T follicular helper cell (primary cell): Measurements from ENCODE around the gene GABBR1.
A peak's percentile ranks its signal among the peaks of the same experiment; 100 is the strongest.
"Not testable (repeated sequence)": the region's sequence is repeated elsewhere in the genome, so short reads cannot be mapped to it uniquely, and the experiment has no call there.

Source experiments
- DNase-seq: peaks from one replicate; pipeline ENCODE4 v3.0.0-alpha.2; 2020; ENCODE audit warnings: low read depth
- total RNA-seq, 2 experiments: gene quantifications; one replicate each; lab custom pipeline; 2026; lab: John Stamatoyannopoulos, UW

Gene GABBR1
- 5.0 to 31.9 reads per million in 2 experiments for total RNA-seq

DNA sequence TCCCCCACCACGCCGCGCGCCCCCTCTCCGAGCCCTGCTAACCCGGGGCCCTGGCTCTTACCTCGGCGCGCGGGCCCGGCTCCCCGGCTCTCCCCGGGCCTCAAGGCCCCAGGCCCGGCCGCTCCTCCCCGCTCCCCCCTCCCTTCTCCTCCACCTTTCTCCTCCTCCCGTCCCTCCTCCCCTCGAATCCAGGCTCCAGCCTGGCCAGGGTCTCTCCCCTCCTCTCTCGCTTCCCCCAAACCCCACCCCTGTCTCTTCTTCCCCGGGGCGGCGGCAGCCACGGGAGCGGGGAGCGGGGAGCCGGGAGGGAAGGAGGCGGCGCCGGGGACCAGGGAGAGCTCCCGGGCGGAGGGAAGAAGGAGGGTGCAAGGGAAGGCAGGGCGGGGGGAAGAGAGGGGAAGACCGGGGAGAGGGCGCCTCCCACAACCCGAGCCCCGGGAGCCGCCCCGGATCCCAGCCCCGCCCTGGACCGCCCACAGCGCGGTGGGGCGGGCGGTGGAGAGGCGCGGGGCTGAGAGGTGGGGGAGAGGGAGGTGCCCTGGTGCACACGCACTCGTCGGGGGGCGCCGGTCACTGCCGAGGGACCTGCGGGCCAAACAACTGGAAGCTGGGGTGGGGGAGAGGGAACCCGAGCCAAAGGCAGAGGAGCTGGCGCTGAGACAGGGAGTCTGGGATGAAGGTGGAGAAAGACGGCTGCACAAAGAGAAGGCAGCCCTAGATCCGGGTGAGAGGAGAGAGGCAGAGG, at the start of gene GABBR1:
TSS of gene GABBR1 (minus strand) at position 395 of the 745 bp plus-strand sequence. CDS start 798 bp downstream, outside the sequence.
- DNase-seq, result peak; percentile 64

DNA sequence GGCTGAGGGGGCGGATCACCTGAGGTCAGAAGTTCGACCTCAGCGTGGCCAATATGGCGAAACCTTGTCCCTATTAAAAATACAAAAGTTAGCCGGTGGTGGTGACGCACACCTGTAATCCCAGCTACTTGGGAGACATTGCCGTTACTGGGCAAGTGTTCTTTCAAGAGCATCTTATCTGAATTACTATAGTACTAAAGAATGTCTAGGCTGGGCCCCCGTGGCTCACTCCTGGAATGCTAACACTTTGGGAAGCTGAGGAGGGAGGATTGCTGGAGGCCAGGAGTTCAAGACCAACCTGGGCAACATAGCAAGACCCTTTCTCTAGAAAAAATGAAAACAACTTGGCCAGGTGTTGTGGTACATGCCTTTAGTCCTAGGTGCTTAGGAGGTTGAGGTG, 48.8 kb upstream of the GABBR1 start:
- DNase-seq, result no peak

DNA sequence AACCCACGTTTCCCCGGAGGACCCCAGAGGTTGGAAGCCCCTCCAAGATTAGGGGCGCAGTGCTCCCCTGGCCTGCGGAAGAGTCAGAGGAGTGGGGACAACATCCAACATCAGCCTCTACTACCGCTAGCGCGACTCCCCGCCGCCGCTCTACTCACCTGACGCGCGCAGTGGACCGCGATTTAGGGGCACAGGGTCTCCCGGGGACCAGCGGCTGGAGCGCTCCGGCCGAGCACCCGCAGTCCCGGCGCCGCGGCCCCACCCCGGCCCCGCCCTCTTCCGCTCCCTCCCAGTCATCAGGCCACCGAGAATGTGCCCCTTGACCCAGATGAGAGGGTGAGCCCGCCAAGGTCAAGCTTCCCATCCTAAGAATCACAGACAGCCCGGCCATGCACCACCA, 47.9 kb upstream of the GABBR1 start, which contains the start of gene ZFP57:
TSS of gene ZFP57 (minus strand) at position 249 of the 400 bp plus-strand sequence. CDS start 4,149 bp downstream, outside the sequence.
- no peak for DNase-seq

DNA sequence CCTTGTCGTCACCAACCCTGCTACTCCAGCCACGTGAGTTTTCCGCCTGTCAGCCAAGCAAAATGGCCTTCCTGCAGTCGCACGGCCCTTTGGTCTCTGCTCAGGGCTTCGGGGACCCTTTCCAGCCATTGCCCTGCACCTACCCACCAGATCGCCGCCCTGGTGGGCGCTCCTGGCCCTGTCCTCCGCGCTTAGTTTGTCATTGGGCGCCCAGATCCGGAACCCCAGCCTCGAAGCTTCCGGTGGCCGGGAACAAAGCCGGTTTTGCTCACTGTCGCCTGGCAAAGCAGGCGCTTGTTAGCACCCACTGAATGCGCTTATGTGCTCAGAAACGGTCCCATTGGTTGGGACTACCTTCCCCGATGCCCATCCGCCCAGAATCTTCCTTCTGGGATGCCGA, 47.4 kb upstream of the GABBR1 start:
- no peak for DNase-seq

DNA sequence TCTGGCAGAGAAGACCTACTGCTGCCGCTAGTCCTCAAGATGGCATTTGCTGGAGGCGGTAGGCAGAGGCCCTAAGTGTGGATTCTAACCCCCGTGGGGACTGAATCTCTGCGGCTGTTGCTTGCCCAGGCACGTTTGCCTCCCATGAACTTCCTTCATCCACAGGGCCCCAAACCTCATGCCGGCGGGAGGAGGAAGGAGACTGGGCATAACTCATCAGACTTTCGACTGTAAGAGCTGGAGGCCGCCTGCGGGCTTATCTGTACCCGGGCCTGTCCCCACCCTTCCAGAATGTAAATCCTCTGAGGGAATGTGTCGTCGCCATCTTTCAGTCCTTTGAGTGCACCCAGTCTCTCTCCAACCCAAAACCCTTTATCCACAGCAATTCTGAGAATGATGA, 47.0 kb upstream of the GABBR1 start:
- no peak for DNase-seq

DNA sequence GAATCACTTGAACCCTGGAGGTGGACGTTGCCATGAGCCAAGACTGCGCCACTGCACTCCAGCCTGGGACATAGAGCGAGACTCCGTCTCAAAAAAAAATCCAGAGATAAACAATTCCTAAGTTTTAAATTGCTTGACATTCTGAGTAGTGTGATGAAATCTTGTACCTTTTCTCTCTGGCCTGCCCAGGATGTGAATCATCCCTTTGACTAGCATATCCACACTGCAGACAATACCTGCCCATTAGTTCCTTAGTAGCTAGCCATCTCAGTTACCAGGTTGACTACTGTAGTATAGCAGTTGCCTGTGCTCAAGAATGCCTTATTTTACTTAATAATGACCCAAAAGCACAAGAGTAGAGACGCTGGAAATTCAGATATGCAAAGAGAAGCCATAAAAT, 45.1 kb upstream of the GABBR1 start:
- DNase-seq, result no peak

DNA sequence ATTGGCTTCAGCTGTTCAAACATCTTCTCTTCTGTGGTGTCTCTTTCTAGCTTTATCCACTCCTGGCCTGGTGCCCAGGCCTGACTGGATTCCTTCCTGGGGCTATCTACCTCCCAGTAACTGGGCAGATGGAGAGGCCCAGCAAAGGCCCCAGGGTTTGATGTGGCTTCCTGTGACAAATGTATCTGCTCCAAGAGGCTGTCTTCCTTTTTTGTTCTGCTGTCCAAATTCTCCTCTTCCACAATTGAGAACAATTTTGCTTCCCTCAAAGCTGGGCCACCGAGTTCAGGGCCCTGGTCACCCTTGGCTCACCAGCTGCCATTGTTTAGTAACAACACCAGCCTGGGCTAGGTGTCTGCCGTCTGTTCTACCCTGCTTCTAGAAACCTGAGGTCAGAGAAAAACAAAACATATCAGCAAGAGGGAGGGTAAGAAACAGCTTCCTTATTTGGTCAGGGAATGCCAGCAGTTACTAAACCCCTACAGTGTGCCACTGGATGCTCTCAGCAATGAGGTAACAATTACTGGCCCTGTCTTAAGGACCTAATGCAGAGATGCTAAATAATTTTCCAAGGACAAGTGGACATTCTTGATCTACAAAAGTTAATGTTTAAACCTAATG, 44.1 kb upstream of the GABBR1 start:
- no peak for DNase-seq

DNA sequence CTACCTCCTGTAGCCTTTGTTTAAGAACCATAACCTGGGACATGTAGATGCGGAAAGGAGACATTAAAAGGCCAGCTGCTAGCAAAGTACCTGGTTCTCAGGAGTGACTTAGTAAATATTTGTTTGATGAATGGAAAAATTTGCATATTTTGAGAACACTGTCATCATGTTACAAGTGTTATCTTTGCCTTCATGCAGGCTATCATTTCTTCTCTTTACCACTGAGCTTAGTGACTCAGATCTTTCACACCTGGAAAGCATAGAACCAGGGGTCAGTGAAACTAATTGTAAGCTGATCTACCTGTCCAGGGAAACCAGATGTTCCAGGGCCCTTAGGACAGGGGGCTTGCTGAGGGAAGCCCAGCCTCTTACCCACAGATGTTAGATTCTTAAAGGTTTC, 42.6 kb upstream of the GABBR1 start:
- DNase-seq, result no peak

DNA sequence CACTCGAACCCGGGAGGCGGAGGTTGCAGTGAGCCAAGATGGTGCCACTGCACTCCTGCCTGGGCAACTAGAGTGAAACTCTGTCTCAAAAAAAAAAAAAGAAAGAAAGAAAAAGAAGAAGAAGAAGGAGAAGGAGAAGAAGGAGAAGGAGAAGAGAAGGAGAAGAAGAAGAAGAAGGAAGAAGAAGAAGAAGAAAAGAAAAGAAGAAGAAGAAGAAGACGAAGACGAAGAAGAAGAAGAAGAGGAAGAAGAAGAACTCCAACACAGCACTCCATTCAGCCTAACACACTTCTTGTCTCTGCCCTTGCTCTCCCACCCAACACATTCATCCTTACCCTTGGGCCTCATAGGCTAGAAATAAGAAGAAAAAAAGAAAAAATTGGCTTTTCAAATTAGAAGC, 41.0 kb upstream of the GABBR1 start:
- no peak for DNase-seq

DNA sequence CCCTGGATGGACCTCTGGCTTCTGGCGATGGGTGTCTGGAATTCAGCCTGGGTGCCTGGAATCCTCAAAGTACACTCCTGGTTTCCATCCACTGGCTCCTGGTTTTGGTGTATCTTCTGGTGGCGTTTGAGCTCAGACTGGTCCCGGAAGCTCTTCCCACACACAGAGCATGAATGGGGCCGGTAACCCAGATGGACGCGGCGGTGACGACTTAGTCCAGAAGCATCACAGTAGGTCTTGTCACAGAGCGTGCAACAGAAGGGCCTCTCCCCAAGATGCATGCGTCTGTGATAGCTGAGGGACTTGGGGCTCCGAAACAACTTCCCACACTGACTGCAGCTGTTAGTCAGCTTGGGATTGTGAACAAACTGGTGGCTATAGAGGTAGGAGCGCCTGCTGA, 40.2 kb upstream of the GABBR1 start:
- no peak for DNase-seq

DNA sequence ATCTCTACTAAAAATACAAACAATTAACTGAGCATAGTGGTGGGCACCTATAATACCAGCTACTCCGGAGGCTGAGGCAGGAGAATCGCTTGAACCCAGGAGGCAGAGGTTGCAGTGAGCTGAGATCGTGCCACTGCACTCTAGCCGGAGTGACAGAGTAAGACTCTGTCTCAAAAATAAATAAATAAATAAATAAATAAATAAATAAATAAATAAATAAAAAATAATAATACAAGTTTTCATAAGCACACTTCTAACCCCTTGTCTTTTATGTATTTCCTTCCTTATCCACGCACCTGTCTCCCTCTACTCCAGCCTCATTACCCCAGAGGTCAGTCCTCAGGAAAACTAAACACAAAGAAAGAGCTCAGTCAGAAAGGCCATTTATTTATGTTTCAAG, 39.1 kb upstream of the GABBR1 start:
- not testable (repeated sequence) for DNase-seq

DNA sequence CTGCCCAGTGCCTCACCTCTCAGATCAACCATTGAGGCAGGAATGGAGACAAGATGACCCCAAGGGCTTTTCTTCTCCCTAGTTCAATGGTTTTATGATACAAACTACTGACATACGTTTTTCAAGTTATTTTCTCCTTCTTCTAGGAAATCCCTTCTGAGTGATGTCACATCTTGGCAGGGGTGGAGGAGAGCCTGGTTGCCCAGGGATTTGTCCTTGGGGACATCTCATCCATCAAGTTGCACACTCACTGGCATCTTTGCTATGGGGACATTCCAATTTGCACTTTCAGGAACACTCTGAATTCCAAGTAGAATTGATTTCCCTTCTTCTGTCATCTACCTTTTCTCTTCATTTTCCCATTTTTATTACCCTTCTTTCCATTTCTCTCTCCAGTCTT, 38.0 kb upstream of the GABBR1 start:
- DNase-seq, result no peak

DNA sequence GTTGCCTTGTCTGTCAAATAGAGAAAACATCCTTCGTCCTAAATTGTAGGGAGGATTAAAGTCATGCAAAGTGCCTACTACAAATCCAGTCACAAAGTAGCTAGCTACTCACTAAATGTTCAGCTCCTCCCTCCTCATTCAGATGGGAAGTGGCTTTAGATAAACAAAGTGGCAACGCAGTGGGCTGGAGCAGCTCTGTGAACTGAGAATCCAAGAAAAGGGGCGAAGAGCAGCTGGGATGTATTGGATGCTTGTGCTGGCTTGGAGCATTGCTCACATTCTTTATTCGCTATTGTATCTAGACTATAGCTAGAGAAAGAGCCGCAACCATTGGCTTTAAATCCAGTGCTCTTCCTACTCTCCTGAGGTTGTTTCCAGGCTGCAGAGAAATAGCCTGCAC, 34.2 kb upstream of the GABBR1 start:
- no peak for DNase-seq

DNA sequence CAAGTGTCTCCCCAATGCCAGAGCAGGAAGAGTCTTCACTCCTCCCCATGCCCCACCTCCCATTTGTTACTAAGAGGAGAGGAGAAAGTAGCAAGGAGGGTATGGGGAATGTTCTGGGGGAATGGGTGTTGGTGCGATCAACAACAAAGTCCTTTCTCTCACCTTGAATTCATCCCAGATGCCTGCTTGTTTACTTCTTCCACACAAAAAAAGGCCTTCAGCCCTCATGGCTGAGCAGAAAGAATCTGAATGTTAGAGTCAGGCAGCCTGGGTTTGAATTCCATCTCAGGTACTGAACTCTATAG, 33.8 kb upstream of the GABBR1 start:
- no peak for DNase-seq

DNA sequence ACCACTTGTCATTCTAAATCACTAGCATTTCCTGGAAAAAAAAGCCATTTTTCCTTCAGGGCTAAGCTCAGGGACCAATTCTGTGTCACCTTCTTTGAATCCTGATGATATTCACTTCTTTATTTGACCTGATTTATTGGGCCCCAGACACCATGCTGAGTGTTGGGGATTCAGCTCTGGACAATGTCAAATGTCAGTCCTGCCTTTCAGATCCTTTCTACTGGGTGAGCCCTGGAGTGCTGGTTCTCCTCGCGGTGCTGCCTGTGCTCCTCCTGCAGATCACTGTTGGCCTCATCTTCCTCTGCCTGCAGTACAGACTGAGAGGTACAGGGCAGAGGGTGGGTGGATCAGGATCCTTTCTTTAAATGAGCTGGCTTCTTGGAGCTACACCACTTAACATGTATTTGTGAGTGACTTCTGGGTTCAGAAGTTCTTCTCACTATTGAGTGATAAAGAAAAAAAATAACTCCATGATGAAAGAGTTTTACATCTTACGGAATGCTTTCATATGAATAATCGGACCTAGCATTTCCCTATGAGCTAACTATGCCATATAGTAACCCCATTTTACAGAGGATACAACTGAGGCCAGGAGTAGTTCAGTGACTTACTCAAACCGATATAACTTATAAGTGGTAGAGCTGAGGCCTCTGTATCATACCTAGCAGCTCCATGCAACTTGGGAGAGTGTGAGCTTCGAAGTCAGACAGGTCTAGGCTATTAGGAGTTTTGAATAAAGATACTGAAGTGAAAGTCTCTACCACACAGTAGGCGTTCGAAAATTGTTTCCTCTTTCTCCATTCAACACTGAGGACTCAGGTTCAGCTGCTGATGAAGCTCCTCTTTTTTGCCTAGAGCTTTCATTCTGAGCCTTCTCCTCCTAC, 33.2 kb upstream of the GABBR1 start:
- DNase-seq, result no peak

DNA sequence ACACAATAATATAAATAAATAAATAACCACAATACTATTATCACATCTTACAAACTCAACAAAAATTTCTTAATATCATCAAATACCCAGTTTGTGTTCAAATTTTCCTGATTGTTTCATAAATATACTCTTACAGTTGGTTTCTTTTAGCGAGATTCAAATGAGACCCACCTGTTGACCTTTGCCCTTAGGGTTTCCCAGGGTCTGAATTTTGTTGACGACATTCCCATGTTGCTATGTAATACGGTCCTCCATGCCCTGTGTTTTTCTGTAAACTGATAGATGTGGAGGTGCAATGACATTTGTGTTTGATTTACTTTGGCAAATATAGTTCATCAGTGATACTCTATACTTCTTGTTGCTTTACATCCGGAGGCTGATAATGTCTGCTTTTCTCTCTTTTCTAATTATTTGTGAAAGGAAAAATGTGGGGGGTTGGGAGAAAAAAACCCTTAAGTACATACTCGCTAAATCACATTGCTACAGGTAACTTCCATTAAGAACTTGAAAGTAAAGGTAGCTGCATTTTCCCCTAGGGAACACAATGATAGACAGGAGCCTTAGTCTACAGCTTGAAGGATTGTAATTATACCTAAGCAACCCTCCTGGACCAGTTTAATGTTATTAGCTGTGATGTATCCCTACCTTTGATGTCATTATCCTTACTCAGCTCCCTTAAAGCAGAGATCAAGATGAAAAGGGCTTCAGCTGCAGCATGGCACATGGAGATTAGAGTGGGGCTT, 30.5 kb upstream of the GABBR1 start:
- no peak for DNase-seq

DNA sequence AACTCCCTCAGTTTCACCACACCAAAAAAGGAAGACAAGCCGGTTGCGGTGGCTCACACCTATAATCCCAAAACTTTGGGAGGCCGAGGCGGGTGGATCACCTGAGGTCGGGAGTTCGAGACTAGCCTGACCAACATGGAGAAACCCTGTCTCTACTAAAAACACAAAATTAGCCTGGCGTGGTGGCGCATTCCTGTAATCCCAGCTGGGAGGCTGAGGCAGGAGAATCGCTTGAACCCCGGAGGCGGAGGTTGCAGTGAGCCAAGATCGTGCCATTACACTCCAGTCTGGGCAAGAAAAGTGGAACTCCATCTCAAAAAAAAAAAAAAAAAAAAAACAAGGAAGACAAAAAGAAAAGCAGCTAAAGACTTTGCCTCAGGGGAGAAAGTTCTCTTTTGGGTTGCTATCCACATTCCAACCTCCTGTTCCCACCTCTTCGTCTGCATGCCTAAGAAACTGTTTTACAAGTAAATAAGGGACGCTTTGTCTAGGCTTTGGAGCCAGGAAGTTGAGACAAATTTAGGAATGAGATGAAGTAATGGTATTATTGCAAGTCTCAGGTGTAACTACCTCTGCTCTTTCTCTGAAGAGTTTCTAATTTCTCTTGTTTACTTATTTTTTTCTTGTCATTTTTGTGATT, 28.6 kb upstream of the GABBR1 start:
- DNase-seq, result not testable (repeated sequence)

DNA sequence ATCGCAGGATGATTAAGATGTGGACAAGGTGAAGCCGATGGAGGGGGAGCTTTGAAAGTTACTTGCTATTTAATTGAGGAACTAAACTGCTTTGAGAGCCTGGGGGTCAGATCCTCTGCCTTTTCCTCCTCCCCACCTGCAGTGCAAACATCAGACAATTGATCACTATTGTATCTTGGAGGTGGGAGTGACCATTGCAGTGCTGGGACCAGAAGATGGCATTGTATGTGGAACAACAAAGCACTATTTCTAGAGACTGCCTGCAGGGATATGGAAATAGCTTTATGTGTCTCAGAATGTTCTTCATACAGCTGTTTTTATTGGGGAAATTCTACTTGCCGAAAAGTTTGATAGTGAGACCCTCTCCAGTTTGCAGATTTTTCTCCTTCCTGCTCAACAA, 28.1 kb upstream of the GABBR1 start:
- DNase-seq, result no peak

DNA sequence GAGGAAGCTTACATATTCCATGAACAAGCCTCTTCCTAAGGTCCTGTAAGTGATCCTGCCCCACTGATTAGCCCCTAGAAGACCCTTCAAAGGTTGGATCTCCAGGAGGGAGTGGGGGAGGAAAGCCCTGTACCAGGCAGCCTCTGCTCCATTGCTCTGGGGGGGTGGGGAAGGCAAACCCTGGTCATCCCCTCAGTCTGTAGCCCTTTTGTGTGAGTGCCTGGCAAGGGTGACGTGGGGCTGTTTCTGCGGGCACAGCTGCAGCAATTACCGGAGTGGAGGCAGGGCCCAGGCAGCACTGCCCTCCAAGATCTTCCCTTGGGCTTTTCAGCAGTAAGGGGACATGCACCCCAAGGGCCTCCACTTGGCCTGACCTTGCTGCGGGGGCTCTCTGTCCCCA, 23.8 kb upstream of the GABBR1 start, which contains the start of gene MOG:
TSS of gene MOG (plus strand) at position 295 of the 400 bp plus-strand sequence. CDS start 118 bp downstream, outside the sequence.
- DNase-seq, result no peak

DNA sequence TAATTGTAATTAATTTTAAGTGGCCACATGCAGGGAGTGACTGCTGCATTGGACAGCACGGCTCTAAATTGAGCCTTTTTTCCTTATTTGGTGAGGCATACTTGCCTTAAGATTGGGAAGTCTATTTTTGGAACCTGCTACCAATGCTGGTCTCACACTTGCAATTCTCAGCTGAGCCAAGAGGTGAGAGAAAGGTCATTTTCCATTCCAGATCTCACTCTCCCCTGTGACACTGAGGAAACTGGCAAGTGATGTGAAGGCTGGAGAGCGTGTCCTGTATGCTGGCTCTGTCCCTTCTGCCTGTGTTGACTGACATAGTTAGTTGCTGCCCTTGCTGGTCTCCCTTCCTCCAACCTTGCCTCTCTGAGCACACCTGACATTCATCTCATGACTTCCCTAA, 23.2 kb upstream of the GABBR1 start:
- no peak for DNase-seq

DNA sequence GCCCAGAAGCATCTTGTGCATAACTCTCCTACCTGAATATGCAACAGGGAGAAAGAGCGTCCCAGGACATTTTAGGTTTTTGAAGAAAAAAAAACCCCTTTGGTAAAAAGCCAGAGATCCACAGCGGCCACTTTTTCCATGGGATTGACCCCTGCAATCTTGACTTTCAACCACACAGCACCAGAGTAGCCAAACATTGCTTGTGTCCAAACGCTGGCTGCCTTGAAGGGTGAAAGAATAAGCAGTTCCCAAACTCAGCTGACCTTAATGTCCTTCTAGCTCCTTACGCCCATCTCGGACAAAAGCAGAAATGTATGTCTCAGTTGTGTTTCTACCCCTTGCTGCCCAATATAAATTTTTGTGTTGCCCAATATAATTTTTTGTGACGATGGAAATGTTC, 22.7 kb upstream of the GABBR1 start:
- no peak for DNase-seq
